Epidermal melanocyte (primary cell): ENCODE results near the gene HOXC9.

Experiments
- DNase-seq: peaks from one replicate; pipeline ENCODE4 v3.0.0; 2011; ENCODE audit warnings: low spot score; ENCODE audit not compliant: insufficient read length

Gene HOXC9

GRCh38 chr12:54012631-54013409 lies 12.9 kb downstream of the HOXC9 start:
- DNase-seq = no peak

- DNase-seq = no peak
Observed at GRCh38 chr12:54014377-54015017, 14.5 kb downstream of the HOXC9 start.

GRCh38 chr12:54015018-54015931 lies 15.3 kb downstream of the HOXC9 start:
- no peak for DNase-seq

GRCh38 chr12:54016051-54016450 lies 16.1 kb downstream of the HOXC9 start:
- DNase-seq = no peak

DNA sequence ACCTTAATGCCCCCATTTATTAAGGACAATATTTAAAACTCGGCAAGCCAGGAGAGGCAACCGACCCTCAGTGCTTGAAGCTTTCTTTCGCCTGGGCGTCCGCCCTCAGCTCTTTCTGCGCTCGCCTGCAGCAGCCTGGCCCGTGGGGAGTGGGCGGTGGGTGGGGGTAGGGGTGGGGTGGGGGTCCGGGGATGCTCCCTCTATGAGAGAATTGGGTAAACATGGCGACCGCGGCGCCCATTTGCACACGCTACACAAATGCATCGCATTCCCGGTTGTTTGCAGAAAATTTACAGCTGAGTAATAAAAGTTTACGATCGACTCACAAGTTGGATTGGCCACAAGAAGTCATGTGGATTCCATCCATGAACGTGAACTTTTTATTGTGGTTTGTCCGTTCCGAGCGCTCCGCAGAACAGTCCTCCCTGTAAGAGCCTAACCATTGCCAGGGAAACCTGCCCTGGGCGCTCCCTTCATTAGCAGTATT lies 16.6 kb downstream of the HOXC9 start:
- DNase-seq = peak; percentile 95

GRCh38 chr12:54017027-54017788 lies 17.2 kb downstream of the HOXC9 start:
- DNase-seq = no peak

DNA sequence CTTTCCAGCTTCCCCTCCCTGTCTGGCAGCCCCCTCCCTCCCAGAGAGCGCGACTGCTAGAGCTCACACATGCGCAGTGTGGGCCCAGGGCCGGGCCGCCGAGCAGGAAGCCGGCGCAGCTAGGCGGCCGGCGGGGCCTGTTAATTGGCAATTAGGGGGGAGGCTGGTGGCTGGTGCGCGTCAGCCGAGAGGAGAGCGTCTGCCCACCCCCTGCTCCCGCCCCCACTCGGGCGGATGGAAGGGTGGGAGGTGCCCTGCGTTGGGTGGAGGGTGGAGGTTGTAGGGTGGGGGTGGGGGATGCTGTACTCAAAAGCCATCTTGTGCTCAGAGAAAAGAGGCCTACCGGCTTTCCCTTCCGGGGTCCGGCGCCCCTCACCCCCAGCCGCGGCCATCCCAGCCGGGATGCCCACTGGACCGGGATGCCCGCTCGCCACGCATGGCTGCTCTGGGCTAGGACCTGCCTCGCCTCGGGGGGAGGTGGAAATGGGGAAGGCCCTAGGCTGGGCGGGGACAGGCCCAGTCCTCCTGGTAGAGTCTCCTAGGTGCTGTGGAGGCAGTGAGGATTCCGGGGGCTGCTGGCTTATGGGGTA lies 18.0 kb downstream of the HOXC9 start:
- DNase-seq = peak; percentile 90

DNA sequence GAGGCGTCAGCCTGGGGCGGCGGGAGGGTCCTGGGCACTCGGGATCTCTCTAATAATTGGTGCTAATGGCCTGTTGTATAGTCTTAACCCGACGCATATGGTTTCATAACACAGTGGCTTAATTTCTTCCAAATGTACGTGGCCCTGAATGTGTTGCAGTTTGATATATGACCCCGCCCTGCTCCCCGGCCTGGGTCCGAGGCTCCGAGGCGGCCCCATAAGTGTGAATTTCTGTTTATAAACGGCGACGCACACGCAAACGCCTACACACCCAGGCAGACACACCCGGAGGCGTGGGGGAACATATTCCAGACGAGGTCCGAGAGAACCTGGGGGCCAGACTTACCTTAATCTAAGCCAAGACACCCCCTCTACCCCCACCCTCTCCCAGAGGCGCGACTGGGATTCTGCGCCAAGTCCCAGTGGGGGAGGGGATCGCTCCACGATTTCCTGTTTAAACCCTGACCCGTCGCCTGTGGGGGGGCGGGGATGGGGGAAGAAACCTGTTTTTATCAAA lies 18.6 kb downstream of the HOXC9 start:
- DNase-seq = no peak

- no peak for DNase-seq
Observed at GRCh38 chr12:54019091-54019811, 19.3 kb downstream of the HOXC9 start.

- no peak for DNase-seq
Observed at GRCh38 chr12:54019924-54020590, 20.1 kb downstream of the HOXC9 start.

DNA sequence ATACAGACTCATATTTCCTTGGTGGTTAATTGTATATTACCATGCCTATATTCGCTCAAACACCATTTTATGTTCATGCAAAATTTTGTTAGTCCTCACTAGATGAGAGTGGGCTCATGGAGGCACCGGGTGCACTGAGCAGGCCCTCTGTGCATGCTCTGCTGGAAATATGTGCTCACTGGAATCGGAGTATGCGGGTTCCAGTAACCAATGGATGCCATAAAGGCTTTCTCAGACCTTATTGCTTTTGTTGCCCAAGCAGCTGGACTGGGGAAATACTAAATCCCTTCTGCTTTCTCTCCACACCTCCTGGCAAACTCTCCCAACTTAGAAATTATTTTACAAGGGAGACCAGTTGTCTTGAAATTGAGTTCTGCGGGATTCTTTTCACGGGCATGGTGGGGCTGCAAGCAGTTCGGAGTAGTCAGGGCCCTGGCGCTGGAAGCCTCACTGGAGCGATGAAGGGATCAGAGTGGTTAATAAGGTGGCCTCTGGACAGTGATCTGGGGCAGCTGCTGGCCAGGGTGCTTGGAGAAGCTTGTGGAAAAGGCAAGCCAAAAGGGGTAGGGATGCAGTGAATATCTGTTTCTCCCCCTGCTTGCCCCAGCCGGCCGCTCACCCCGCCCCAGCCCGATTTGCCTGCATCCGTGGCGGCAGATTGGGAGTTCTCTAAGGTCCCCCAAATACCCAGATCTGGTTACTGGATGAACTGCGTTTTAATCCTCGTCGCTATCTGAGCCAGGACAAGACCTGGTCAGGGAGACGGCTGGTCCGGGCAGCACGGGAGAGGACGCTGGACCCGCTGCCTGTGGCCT lies 20.8 kb downstream of the HOXC9 start:
- no peak for DNase-seq

DNA sequence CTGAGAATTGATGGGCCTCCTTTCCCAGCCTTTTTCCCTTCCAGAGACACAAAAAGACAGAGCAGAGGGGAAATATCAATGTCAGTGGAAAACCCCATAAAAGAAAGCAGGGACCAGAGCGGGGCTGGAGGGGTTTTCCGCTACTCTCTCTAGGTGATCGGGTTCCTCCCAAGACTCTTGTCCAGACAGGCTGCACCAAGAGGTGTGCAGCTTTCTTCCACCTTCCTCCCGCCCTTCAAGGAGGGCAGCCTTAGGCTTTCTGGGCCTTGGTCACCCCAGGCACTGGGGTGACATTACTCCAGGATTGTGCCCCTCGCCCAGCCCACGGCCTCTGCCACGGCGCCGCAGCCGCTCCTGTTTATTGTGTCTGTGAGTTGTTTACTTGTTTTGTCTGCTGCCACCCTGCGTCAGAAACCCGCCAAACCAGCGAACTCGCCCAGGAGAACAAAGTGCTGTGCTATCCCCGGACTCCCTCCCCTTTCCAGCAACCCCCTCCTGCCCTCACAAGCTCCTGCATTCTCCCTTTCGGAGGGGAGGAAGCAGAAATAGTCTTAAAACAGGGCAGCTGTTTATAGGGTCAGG lies 21.6 kb downstream of the HOXC9 start:
- no peak for DNase-seq

DNA sequence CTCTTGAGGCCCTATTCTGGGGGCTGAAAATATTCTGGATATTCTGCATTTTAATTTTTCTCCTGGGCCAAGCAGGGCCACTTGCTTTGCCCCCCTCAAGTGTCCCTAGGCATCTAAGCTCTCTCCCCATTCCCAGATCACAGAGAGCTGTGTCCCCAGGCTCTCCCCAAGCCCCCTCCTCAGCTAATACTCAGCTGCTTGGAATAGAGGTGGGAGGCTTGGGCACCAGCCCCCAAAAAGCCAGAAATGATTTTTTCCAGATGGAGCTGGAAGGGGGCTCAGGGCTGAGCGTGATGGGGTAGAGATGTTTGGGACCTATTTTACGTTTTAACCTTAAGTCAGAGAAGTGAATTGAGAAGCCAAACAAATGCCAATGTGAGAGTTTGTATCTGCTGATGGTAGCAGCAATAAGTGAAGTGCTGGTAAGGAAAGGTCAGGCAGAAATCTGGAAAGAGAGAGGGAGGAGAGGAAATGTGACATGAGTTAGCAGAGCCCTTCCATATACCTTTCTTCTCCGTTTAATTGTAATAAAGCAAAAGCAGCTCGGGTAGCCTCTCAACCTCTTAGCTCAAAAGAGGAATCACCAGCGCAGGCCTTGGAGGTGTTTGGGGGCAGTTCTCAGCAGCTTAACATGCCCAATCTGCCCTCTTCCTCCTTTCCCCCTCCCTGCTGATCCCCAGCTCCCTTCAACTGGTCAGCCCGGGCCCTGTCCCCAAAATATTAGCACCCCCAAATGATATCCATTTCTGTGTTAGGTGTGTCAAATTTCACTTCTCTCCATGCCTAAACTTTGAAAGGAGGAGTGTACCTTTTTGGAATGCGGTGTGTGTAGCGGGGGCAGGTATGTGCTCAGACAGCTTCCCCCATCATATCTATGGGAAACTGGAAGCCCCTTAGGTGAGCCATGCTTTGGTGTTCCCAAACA lies 23.3 kb downstream of the HOXC9 start:
- no peak for DNase-seq

GRCh38 chr12:54024127-54024526 lies 24.2 kb downstream of the HOXC9 start:
- DNase-seq = no peak

DNA sequence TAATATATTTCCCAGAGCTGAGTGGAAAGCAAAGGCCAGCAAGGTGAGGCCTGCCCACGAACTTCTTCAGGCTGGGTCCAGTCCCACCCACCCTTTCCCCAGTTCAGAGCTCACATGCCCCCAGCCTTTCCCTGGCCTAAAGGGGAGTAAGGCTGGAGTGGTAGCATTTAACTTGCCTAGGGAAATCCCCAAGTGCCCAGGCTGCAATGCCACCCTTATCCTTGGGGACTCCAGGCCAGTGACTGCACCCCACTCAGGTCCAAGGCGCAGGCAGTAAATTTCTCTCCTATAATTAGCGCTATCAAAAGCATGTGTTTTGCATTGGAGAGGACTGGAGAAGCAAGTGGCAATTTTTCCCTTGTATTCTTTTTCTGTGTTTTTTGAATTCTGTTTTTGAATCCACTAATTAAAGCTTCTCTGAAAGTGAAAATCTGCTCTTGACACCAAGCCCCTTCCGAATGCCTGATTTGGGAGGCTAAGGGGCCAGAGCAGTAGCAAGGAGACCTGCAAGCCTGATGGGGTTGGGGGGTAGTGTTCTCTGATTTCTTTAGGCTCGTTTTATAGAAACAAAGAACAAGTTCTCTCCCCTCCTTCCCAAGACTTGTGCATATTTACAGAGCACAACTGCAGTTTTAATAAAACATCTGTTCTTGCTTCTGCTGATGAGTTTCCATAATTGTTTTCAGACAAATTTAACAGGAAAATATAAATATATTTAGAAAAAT lies 24.8 kb downstream of the HOXC9 start:
- no peak for DNase-seq
